NOMO-1 treated with DMSO at 0.1 percent for 48 hours (cell line): Measurements from ENCODE around the gene IFI6.

Source experiments
- DNase-seq: peaks from one replicate; lab custom pipeline; 2025; ENCODE audit not compliant: unreplicated experiment; lab: John Stamatoyannopoulos, UW

IFI6 gene

GRCh38 chr1:27676410-27676809 lies 4.4 kb upstream of the IFI6 start:
- no peak for DNase-seq

GRCh38 chr1:27672750-27673112 lies 739 bp upstream of the IFI6 start:
- no peak for DNase-seq

- DNase-seq, result no peak
These were observed 2.1 kb downstream of the IFI6 start for GRCh38 chr1:27669876-27670275.

GRCh38 chr1:27668808-27669723 lies 2.9 kb downstream of the IFI6 start:
- DNase-seq, result peak; percentile 35

GRCh38 chr1:27668121-27668807 lies 3.7 kb downstream of the IFI6 start:
- no peak for DNase-seq

- DNase-seq, result no peak
These were observed 5.2 kb downstream of the IFI6 start for GRCh38 chr1:27666791-27667254.

- DNase-seq, result no peak
These were observed 5.7 kb downstream of the IFI6 start for GRCh38 chr1:27666294-27666693.

- no peak for DNase-seq
These were observed 6.9 kb downstream of the IFI6 start for GRCh38 chr1:27665016-27665651.

- no peak for DNase-seq
These were observed 7.7 kb downstream of the IFI6 start for GRCh38 chr1:27664291-27664690.

GRCh38 chr1:27662707-27663393 lies 9.1 kb downstream of the IFI6 start:
- DNase-seq, result peak; percentile 88

- no peak for DNase-seq
These were observed 9.7 kb downstream of the IFI6 start for GRCh38 chr1:27662261-27662660.

- DNase-seq, result no peak
These were observed 10.4 kb downstream of the IFI6 start for GRCh38 chr1:27661412-27662075.

GRCh38 chr1:27660300-27660835 lies 11.6 kb downstream of the IFI6 start:
- no peak for DNase-seq

GRCh38 chr1:27659497-27660299 lies 12.3 kb downstream of the IFI6 start:
- peak; percentile 85 for DNase-seq

GRCh38 chr1:27658951-27659496 lies 13.0 kb downstream of the IFI6 start:
- no peak for DNase-seq

GRCh38 chr1:27656157-27656893 lies 15.7 kb downstream of the IFI6 start:
- DNase-seq, result no peak

GRCh38 chr1:27655151-27655937 lies 16.6 kb downstream of the IFI6 start:
- DNase-seq, result no peak
